ENCODE measurements around the gene ERAL1.
"Not testable (repeated sequence)": the region's sequence is repeated elsewhere in the genome, so short reads cannot be mapped to it uniquely, and the experiment has no call there.

Gene ERAL1

GRCh38 chr17:28888832-28889231 lies 34.0 kb downstream of the ERAL1 start:
- H3K27me3 ChIP-seq (replicated peaks), result no peaks in the 10 kb centered on the region
- in situ Hi-C loops (cut with HindIII; ENCODE audit: low pct_ligation_motif_present, low sequenced_read_pairs), result no loop called here
- H3K36me3 ChIP-seq (replicated peaks), result peaks cover 2% of the 10 kb centered on the region
- H3K27ac ChIP-seq, result no peak overlapping the region
- TF ChIP-seq, protein P1, sequence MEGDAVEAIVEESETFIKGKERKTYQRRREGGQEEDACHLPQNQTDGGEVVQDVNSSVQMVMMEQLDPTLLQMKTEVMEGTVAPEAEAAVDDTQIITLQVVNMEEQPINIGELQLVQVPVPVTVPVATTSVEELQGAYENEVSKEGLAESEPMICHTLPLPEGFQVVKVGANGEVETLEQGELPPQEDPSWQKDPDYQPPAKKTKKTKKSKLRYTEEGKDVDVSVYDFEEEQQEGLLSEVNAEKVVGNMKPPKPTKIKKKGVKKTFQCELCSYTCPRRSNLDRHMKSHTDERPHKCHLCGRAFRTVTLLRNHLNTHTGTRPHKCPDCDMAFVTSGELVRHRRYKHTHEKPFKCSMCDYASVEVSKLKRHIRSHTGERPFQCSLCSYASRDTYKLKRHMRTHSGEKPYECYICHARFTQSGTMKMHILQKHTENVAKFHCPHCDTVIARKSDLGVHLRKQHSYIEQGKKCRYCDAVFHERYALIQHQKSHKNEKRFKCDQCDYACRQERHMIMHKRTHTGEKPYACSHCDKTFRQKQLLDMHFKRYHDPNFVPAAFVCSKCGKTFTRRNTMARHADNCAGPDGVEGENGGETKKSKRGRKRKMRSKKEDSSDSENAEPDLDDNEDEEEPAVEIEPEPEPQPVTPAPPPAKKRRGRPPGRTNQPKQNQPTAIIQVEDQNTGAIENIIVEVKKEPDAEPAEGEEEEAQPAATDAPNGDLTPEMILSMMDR (IDR thresholded peaks at IDR 0.05; ENCODE audit: low read depth, low read length, missing control alignments), result no peak
- H3K4me3 ChIP-seq (ENCODE audit: low read depth, low read length), result no peak overlapping the region
- no peak for DNase-seq

DNA sequence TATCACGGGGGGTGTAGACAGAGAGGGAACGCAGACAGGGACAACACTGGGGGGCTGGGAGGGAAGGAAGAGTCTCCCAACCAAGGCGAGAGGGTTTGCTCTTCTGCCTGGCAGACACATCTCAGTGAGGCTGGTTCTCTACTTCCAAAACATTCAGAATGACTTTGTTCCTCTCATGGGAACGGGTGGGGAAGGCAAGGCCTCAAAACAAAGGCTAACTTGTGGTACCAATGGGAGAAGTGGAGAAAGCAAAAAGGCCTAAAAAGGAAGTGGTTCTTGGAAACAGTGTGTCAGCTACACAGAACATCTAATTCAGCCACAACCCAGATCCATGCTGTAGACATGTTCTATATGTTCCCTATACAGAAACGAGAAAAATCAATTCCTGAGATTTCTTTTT lies 35.2 kb downstream of the ERAL1 start:
- no peak for DNase-seq
- TF ChIP-seq, protein P1 (IDR thresholded peaks at IDR 0.05; ENCODE audit: low read depth, low read length, missing control alignments), result no peak
- Histone ChIP-seq H3K27me3 (replicated peaks) (no peaks in the 10 kb centered on the region), H3K36me3 (replicated peaks) (peaks cover 2% of the 10 kb centered on the region), H3K4me3 (ENCODE audit: low read depth, low read length) (no peak overlapping the region), H3K27ac (no peak overlapping the region)
- in situ Hi-C loops (cut with HindIII; ENCODE audit: low pct_ligation_motif_present, low sequenced_read_pairs), result no loop called here

- TF ChIP-seq, protein P1 (IDR thresholded peaks at IDR 0.05; ENCODE audit: low read depth, low read length, missing control alignments), result no peak
- in situ Hi-C loops (cut with HindIII; ENCODE audit: low pct_ligation_motif_present, low sequenced_read_pairs), result no loop called here
- DNase-seq, result no peak
- Histone ChIP-seq H3K36me3 (replicated peaks) (no peaks in the 10 kb centered on the region), H3K27ac (no peak overlapping the region), H3K4me3 (ENCODE audit: low read depth, low read length) (no peak overlapping the region), H3K27me3 (replicated peaks) (no peaks in the 10 kb centered on the region)
Observed at GRCh38 chr17:28891201-28891600, 36.4 kb downstream of the ERAL1 start.

DNA sequence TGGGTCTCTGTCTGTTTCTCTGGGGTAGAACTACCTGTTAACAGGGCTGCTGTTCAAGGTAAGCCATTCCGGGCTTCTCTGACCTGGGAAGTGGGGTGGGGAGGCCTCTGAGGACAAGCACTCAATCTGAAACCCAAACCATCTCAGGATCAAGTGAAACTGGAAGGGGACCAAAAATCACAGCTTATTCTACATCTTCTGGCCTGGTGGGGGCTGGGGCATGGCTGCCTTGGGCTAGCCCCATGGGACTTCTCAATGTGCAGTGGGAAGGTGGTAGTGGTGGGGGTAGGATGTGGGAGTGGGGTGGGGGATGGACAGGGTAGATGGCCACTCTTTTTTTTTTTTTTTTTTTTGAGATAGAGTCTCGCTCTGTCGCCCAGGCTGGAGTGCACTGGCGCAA lies 37.2 kb downstream of the ERAL1 start:
- Histone ChIP-seq H3K27me3 (replicated peaks) (no peaks in the 10 kb centered on the region), H3K4me3 (ENCODE audit: low read depth, low read length) (no peak overlapping the region), H3K36me3 (replicated peaks) (no peaks in the 10 kb centered on the region), H3K27ac (no peak overlapping the region)
- in situ Hi-C loops (cut with HindIII; ENCODE audit: low pct_ligation_motif_present, low sequenced_read_pairs), result no loop called here
- no peak for DNase-seq
- TF ChIP-seq, protein P1 (IDR thresholded peaks at IDR 0.05; ENCODE audit: low read depth, low read length, missing control alignments), result no peak

GRCh38 chr17:28893248-28894183 lies 38.7 kb downstream of the ERAL1 start:
- in situ Hi-C loops (cut with HindIII; ENCODE audit: low pct_ligation_motif_present, low sequenced_read_pairs); H3K27ac ChIP-seq; H3K36me3 ChIP-seq (replicated peaks); H3K27me3 ChIP-seq (replicated peaks); DNase-seq; H3K4me3 ChIP-seq (ENCODE audit: low read depth, low read length): not testable (repeated sequence)

DNA sequence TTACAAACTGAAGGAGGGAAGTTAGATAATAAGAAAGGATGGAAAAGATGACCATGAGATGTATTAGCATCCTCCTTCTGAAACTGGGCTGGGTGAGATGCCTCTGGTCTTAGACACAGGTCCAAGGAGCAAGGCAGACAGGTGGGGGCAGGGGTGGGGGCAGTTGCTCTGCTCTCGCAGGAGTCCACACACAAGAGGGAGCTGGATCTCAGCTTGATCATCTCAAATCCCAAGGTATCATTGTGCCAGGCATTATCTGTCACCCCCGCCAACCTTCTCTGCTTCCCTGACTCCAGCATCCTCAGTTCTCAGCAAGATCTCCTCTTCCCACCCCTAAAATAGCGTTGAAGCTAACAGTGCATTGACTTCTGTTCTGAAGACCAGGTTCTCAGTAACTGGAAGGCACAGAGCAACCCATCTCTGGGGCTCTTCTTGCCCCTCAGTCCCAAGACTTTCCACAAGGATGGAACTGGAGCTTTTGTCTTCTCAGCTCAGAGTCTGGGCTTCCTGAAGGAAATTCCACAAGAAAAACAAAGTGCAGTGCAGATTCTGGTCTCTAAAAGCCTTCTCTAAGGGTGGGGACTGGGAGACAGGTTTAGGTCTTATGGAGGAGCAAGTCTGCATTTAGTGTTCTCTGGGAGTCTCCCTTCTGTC lies 41.1 kb downstream of the ERAL1 start:
- H3K36me3 ChIP-seq (replicated peaks), result no peaks in the 10 kb centered on the region
- TF ChIP-seq, protein P1 (IDR thresholded peaks at IDR 0.05; ENCODE audit: low read depth, low read length, missing control alignments), result no peak
- H3K27me3 ChIP-seq (replicated peaks), result no peaks in the 10 kb centered on the region
- no peak overlapping the region for H3K4me3 ChIP-seq (ENCODE audit: low read depth, low read length)
- no peak overlapping the region for H3K27ac ChIP-seq
- in situ Hi-C loops (cut with HindIII; ENCODE audit: low pct_ligation_motif_present, low sequenced_read_pairs), result no loop called here
- no peak for DNase-seq
